Activated T-cell treated with anti-CD3 and anti-CD28 coated beads for 24 hours (primary cell): ENCODE results near the gene CHST15.

Source experiments
- DNase-seq: peaks from one replicate; pipeline ENCODE4 v3.0.0-alpha.2; 2020; ENCODE audit warnings: low read depth

CHST15 gene

DNA sequence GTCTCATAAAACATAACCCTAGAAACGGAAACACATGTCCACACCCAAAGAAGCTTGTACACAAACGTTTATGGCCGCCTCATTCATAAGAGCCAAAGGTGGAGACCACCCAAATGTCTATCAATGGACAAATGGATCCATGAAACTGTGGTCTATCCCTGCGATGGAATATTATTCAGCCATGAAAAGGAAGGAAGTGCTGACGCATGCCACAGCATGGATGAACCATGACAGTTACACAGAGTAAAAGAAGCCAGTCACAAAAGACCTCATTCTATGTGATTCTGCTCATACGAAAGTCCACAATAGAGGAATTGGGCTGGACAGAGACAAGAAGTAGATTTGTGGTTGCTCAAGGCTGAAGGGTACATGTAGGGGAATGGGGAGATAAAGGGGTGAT lies 10.8 kb downstream of the CHST15 start:
- DNase-seq = no peak

DNA sequence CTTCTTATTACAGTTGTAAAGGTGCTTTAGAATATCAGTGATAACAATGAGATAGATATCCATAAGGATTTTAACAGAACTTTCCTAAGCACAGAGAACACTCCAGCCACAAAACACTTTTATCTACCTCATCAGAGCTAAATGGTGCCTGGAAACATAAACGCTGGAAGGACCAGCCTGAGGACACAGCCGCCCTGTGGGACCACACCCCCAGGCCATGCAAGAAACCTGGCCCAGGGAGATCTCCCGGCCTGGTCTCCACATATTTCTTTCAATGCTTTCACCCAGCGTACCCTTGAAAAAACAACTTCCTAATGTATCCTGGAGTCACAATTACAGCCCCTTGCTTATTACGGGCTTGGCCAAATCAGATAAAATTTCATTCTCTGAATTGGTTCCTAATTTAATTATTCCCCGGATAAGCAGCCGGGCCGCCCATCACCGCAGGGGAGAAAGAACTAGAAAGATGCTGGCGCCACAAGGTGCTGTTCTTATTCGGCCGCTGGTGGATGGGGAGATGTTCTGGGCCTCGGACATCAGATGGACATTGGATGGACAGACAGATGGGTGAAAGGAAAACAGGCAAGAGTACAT lies 11.8 kb downstream of the CHST15 start:
- no peak for DNase-seq

DNA sequence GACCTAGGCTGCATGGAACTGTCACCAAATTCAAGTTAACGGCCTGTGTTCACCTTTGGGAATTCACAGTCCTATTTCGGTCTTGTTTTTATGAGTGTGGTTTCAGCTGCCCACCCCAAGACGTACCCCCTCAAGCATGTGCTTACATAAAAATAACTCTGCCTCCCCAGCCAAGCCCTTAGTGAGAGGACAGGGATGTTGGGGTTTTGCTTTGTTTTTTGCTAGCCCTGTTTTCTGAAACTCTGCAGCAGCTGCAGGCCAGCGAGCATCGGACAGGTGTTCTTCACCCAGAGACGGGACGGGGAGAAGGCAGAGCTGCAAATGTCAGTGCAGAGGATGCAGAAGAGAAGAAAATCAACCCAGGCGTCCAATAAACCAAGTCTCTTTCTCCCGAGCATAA lies 13.5 kb downstream of the CHST15 start:
- DNase-seq = no peak

DNA sequence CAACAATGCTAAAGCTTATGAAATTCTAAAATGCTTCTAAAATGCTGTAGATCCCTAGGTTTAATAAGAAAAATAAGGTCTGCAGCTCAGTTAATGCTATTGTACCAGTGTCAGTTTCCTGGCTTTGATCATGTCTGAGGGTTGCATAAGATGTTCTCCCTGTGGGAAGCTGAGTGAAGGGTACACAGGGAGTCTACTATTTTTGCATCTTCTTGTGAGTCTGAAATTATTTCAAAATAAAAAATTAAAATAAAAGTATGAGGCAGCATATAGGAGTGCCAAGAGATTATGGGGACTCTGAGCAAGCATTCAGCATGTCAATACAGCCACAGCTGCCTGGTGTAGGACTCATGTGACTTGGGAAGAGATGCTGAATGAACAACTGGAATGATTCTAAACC lies 14.7 kb downstream of the CHST15 start:
- DNase-seq = no peak

DNA sequence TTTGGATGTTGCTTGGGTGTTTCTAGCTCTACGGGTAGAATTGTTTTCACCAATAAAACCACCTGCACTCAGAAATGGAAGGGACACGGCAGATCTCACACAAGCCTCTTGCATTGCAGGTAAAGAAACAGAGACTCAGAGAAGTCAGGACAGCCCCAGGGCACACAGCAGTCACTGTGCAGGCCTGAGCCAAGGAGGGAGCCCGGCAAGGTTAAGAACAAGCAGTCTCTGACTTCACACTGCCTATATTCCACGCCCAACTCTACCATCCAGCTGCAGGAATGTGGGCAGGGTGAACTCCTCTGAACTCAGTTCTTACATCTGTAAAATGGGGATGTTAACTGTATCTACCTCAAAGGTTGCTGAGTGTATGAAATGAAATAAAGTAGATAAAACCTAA lies 15.4 kb downstream of the CHST15 start:
- no peak for DNase-seq

DNA sequence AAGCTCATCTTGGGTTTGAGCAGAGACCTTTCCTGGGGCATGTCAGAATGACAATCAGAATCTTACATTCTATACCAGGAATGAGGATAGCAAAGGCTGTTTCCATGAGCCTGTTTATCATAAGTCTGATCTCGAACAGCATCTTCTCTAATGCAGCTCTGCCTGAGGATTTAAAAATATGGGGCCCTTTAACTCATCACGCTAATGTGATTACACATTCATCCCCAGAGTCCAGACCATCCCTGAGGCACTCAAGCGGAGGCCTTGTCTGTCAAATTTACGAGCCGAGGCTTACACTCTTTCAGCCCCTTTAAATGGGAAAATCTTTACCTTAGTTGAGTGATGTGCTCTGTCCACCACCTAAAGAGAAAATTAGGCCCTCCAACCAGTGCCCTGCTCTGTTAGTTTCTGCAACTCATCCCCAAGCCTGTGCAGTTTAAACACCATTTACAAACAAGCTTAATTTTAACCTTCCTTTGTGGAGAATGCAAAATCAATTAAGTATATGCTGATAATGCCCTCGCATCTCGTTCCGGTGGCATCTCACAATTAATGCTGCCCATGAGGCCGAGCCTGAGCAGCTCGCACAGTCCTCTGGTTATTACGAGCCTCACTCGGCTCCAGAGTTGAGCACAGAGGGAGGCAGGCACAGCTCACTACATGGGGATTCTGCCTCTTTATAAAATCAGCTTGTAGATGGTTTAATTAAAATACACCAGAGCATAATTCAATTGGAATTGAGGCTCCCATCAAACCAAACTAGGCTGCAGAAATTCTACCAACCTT lies 16.0 kb downstream of the CHST15 start:
- no peak for DNase-seq

DNA sequence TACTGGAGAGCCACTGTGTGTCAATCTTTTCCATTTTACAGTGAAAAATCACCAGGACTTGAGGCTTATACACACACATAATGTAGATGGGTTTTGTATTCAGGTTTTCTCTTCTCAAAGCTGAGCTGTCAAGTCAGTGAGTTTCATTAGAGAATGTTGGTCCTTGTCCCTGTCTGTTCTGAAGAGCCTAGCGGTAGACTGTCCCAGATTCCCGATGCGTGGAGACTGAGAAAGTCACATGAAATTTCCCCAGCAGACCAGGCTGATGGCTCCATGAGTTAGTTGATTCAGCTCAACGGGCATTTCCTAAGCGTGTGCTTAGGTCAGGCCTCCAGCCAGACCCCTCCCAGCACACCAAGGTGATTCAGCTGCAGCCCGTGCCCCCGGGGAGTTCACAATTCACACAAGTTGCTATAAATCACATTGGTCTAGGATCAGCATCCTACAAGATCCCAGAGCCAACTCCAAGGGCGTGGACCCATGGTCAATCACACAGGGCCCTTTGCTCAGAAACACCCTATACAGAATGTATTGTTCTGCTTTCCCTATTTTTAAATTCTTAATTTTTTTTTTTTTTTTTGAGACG lies 17.2 kb downstream of the CHST15 start:
- DNase-seq = no peak

DNA sequence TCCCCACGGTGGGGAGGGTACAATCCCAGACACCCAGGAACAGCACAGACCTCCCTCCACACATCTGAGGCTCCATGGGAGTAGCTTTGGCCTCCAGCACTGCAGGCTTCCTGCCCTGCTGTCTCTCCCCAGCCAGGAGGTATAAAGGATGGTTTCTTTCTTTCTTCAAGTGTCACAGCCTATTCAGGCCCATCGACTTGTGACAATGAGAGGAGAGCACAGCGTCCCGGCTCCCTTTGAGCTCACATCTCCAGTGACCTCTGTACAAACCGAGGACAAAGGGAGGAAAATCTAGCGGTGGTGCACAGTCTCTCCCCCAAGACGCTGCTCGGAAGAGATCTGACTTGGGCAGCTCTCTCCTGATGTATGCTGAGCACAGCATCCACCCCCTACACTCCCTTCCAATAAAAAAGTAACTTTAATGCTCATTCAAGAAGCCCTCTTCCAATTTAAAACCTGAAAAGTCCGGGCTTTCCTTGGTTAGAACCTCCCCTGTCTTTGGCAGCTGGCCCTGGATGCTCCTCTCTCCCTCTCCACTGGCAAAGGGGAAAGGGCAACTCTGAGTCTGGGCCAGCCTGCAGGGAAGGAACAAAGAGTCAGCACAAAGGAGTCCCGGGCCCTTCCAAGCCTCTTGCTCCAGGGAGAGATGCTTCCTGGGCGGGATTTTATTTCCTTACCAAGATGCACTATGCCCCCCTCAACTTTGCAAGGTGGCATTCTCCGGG lies 18.0 kb downstream of the CHST15 start:
- no peak for DNase-seq

DNA sequence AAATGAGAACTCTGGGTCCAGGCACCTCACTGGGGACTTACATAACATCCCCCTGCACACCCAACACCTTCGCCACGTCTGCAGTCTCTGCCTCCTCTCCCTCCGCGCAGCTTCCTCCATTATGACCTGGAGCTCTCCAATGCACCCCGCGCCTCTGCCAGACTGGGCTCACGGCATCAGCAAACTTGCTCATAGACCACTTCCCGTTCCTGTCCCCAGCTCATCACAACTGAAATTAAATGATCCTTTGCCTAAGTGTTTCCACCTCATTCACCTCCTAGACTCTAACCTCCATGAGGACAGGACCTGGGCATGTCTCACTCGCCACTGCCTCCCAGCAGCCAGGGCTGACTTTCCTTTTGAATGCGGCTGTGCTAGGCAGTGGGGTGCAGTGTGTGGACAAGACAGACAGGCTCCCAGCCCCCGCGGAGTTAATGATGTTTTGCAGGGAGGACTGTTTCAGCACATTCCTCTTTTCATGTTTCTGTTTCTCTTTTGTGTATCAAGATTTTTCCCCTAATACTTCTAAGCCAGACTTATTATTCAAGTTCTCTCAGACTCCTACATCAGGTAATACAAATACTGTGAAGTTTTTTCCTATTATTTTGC lies 18.8 kb downstream of the CHST15 start:
- no peak for DNase-seq

DNA sequence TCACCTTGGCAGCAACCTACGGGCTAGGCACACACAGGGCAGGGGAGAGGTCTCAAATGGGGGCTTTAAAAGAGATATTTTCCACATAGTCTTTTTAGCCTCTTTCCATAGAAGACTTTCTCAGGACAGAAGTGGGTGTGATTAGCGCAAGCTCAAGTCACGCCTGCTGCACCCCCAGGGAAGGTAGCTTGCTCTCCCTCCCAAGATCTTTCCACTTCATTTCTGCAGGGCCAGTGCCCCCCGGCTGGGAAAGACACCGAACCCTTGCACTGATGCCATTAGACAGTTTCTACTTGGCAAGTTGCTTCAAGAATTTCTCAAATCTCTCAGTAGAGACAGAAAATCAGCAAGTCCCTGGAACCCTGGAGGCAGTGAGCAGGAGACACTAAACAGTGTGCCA lies 19.4 kb downstream of the CHST15 start:
- DNase-seq = no peak

DNA sequence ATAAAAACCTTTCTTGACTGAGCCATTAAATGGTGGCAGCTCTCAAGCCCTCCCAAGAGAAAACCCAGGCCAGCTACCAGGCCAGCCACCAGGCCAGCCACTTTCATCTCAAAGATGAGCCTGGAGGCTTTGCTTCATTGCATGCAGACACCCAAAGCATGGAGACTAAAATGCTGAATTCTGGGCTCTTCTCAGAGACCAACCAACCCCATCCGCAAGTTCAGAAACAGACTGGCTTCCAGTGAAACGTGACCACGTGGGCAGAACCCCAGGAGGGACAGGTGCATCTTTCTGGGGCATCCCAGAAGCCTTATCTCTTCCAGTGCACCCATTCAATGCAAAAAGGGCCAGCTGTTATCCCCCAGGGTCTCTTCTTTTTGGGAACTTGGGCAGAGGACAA lies 20.9 kb downstream of the CHST15 start:
- no peak for DNase-seq

DNA sequence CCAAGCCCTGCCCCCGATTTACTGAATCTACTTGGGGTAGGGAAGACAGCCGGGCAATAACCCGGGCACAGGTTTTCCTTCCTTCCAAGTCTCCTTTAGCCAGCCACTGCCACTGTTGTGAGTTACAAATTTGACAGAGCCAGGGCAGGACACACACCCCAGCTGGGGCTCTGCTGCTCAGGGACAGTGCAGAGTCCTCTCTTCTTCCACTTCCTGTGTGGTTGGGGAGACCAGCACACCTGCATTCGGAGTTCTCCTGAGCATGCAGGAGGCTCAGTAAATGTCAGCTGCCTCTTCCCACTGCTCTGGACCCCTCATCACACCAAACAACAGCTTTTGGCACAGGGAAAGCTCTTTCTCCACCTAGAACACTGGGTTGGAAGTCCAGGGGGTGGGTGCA lies 21.3 kb downstream of the CHST15 start:
- no peak for DNase-seq

DNA sequence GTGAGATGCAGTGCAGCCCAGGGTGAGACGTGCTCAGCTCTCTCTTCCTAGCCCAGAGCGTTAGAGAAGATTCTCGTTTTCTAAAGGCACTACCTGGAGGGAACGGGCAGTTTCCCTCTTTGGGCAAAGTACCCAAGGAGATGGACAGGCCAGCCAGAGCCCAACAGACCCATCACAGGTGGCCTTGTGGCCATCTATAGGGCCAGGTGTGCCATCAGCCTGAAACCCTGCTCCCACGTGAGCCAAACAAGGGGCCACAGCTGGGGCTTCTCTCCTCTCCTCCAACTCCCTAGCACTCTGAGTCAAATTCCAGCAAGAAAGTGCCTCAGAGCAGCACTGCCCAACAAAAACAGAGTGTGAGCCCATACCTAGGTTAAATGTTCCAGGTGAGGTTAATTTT lies 22.3 kb downstream of the CHST15 start:
- DNase-seq = no peak

DNA sequence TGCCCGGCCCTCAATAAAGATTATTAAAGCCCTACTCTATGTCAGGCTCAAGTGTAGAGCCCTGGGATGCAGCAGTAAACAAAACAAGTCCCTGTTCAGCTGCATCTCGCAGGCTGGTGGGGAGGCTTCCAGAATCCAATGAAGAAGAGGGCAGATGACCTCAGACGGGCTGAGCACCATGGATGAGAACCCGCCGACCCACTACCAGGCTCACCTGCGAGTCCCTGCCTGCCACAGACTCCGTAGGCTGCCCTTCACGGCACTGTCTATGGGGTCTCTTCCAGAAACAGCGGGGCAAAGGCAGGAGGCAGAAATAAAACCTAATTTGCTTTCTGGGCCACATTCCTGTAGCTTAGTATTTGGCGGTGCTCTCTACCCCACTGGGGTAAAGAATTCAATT lies 22.7 kb downstream of the CHST15 start:
- no peak for DNase-seq

DNA sequence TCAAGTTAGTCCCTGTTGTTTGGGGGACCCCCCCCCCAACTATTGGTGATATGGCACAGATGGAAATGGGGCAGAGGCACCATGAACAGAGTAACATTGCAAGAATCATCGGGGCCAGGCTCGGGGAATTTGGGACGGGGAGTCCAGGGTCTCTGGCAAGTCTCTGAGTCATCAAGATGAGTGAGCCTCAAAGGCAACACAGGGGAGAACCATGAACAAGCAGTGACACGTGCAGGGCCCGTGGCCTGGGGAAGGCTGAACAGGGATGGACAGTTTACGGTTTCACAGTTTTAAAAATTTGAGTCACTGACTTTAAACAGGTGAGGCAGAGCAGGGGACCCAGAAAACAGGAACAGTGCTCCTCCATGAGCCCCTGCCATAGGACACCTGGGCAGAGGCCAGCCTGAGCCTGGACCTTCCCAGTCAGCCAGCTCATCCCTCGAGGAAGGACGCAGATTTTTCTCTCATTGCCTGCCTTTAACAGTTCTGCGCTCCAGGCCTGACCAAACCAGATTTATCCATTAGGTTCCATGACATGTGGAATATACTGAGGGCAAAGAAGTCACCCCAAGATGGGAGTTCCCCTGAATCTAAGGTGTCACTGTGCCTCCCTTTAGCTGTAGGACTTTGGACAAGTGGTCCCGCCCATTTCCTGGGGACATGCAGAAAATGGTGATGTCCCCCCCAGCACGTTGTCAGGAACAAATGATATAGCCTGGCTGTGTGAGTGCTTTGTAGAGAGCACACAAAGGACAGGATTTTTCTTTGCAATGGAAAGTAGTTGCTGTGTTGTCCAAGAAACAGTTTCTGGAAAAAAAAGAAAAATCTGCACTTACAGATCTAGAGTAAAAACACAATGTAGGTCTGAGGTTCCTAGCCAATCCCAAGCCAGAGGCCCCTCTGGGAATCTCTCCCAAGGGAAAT lies 23.8 kb downstream of the CHST15 start:
- DNase-seq = no peak

DNA sequence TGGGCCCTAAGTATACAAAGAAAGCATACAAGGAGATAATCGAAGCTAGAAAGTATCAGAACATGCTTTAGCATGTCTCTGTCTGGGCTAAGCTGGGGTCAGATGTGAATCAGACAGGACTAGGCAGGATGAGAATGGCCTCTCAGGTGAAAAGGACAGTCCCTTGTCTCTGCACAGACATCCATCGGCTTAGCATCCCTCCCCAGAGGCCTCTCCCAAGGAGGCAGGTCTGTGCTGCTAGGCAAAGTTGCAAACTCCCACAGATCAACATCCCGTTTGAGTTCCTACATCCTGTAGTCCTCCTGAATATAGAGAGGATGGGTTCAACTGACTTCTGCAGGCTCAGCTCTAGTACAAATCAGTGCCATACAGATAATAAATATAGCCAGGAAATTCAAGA lies 24.5 kb downstream of the CHST15 start:
- no peak for DNase-seq

DNA sequence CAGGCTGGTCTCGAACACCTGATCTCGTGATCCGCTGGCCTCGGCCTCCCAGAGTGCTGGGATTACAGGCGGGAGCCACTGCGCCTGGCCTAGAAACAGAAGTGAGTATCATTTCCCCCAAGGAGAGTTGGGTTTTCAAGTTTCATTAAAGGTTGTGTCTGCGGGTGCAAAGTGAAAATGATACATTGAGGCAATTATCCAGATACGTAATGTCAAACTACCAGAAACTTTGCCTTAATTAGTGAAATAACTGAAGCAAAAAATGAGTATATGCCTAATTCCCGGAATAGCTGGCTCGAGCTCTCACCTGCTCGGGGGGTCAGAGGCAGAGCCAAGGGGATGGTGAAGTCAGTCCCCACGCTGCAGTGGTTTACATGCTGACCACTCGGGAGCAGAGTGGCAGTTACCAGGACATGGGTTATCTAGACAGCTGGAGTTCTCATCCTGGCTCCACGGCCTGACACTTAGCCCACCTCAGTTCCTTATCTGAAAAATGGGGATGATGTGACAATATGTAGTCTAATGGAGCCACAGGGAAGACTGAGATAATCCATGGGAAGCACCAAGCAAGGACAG lies 25.5 kb downstream of the CHST15 start:
- no peak for DNase-seq

DNA sequence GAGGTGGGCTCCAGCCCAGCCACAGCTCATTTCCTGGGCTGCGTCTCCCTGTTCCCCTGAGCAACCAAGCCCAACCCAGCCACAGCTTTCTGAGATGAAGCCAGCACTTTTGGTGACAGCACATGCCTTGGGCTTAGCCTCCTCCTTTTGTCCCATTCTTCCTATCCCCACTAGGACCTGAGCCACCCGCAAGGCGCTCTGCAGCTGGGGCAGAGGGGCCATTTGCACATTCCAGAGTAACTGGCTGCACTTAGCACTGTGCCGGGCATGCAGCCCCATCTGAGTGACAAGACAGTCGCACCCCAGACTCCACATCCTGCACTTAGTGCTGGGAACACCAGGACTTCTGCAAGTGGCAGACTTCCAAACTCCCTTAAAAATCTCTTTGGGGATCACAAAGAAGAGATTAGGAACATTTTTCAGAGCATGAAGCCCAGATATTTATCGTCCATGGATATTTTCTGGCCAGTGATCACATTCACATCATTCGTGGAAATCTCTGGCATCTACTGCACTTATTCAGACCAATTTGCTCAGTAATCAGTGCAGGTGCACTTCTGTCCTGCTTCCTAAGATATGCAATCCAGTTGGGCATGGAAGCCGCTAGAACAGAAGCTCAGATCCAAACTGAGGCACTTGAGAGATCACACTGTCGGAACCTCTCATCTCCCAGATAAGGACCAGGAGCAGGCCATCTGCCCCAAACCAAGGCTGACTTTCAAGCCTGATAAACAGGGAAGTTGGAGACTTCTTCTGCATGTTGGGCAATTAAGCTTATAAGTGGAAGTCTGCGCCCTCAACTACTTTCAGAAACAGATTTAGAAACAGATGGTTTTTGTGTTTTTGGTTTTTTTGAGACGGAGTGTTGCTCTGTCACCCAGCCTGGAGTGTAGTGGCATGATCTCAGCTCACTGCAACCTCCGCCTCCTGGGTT lies 26.4 kb downstream of the CHST15 start:
- DNase-seq = no peak

DNA sequence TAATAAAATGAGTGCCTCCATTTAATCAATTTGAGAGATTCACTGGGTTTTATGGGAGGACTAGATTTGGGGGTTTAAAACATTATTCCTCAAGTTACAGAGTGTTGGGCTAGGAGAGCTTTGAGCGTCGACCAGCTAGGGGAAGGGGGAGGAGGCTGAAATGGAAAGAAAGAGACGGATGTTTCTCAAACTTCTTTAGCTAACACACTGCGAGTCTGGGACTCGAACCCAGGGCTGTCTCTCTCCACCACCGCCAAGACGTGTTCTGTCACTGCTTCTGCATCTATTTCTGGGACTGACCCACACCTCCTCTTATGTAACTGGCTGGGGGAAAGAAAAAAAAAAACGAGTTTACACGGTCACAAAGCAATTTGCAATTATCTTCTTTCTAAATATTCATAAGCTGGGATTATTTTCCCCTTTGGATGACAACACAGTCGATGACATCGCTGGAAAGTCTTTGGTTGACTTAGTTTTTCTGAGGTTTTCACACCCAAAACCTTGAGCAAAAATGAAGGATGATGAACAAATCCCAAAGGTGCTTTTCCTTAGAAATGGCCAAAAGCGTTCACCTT lies 27.2 kb downstream of the CHST15 start:
- no peak for DNase-seq
